ENCODE measurements around the gene MEIS1. TPM values are rescaled to one million over a fixed set of nuclear protein-coding genes. Genes with fewer than 3 reads are reported as not detected.
A peak's percentile ranks its signal among the peaks of the same experiment; 100 is the strongest.

Gene MEIS1
- total RNA-seq, 1 experiment from 2014 or later = 0.66 TPM

DNA sequence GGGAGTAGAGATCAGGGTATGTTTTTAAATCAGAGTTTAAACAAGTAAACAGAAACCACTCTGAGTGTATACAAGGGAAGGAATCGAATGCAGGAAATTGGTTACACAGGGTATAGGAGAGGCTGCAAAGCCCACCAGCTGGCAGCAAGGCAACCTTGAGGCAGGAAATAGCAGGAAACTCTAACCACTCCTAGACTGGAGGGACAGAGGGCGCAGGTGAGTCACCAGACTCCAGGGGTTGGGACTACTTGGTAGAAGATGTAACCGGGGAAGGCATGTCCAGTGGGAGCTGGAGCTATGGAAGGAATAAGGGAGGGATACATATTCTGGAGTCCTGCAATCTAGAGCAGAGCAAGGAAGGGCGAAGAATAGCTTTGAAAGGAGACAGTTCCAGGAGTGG lies 152.3 kb downstream of the MEIS1 start:
- Histone ChIP-seq H3K9me3 (ENCODE audit: control insufficient read depth, low read depth, low read length) (no peaks in the 10 kb centered on the region), H3K23ac (ENCODE audit: insufficient read length, low read depth, low read length) (no peak overlapping the region), H3K79me2 (ENCODE audit: insufficient read depth, low read length) (no peaks in the 10 kb centered on the region), H2BK5ac (ENCODE audit: insufficient read length, low read length) (no peak overlapping the region), H3K14ac (ENCODE audit: insufficient read depth, low read length) (no peak overlapping the region), H2BK15ac (ENCODE audit: low read depth, low read length) (no peak overlapping the region), H4K20me1 (ENCODE audit: control insufficient read depth, insufficient read depth, insufficient read length) (no peaks in the 10 kb centered on the region), H2BK120ac (ENCODE audit: low read depth, low read length, poor library complexity, severe bottlenecking) (no peak overlapping the region), H3T11ph (ENCODE audit: low read length) (no peak overlapping the region), H4K8ac (replicated peaks; ENCODE audit: insufficient read length, low read depth, low read length) (no peak overlapping the region), H2BK12ac (ENCODE audit: insufficient read length, low read depth, low read length) (no peak overlapping the region), H4K5ac (ENCODE audit: insufficient read length, low read depth, low read length) (no peak overlapping the region), H3K4ac (ENCODE audit: low read depth, low read length) (no peak overlapping the region), H3K27me3 (ENCODE audit: insufficient read depth, low read length) (peaks cover 18% of the 10 kb centered on the region), H4K91ac (ENCODE audit: insufficient read length, low read depth, low read length) (no peak overlapping the region), H3K79me1 (ENCODE audit: insufficient read depth, low read depth, low read length, poor library complexity, severe bottlenecking) (no peaks in the 10 kb centered on the region), H3K4me2 (ENCODE audit: insufficient read depth, insufficient read length, low read length) (no peak overlapping the region), H2BK20ac (ENCODE audit: low read depth, low read length, poor library complexity, severe bottlenecking) (no peak overlapping the region), H3K27ac (ENCODE audit: insufficient read length, low read depth, low read length) (no peak overlapping the region), H3K4me1 (ENCODE audit: insufficient read depth, low read length) (no peaks in the 10 kb centered on the region), H3K23me2 (ENCODE audit: insufficient read length, low read depth, low read length, poor library complexity, severe bottlenecking) (no peaks in the 10 kb centered on the region), H3K18ac (ENCODE audit: insufficient read length, low read depth, low read length) (no peak overlapping the region), H2AFZ (ENCODE audit: low read length) (no peak overlapping the region), H3K56ac (ENCODE audit: insufficient read length, low read depth, low read length) (no peak overlapping the region), H3K9ac (ENCODE audit: extremely low read depth, insufficient read length, low read length) (no peak overlapping the region), H2AK5ac (ENCODE audit: insufficient read length, low read length) (no peak overlapping the region)
- H3K4me3 Mint-ChIP-seq = no peak overlapping the region
- peak; percentile 82 for DNase-seq
- no peaks in the 10 kb centered on the region for H3K4me1 Mint-ChIP-seq
- H3K36me3 Mint-ChIP-seq (ENCODE audit: insufficient read depth in 1 of 3, low read depth in 3 of 3) = no peaks in the 10 kb centered on the region; a peak in 1 of 7 replicates
- 0 out of 5 replicates have a peak, but pooled peaks cover 0 to 2% of the 10 kb centered on the region in 2 experiments for H3K9me3 Mint-ChIP-seq
- no CpG with 5 or more reads among the region's 4 CpGs for WGBS (ENCODE audit: extremely low coverage, insufficient read length, low lambda C conversion rate)
- peaks cover 9% of the 10 kb centered on the region for H3K27me3 Mint-ChIP-seq (ENCODE audit: low read depth)
- TF ChIP-seq, protein P1, sequence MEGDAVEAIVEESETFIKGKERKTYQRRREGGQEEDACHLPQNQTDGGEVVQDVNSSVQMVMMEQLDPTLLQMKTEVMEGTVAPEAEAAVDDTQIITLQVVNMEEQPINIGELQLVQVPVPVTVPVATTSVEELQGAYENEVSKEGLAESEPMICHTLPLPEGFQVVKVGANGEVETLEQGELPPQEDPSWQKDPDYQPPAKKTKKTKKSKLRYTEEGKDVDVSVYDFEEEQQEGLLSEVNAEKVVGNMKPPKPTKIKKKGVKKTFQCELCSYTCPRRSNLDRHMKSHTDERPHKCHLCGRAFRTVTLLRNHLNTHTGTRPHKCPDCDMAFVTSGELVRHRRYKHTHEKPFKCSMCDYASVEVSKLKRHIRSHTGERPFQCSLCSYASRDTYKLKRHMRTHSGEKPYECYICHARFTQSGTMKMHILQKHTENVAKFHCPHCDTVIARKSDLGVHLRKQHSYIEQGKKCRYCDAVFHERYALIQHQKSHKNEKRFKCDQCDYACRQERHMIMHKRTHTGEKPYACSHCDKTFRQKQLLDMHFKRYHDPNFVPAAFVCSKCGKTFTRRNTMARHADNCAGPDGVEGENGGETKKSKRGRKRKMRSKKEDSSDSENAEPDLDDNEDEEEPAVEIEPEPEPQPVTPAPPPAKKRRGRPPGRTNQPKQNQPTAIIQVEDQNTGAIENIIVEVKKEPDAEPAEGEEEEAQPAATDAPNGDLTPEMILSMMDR (conservative IDR thresholded peaks at IDR 0.05) = peak; percentile 79
- H3K27ac Mint-ChIP-seq = no peak overlapping the region

All from H9 (cell line).